ENCODE data around the gene ARID5B. TPM values are rescaled to one million over a fixed set of nuclear protein-coding genes. Genes with fewer than 3 reads are reported as not detected.

ARID5B gene
- polyA plus RNA-seq, 1 of the 3 experiments (the other 2 are of a cell fraction), result 10.9 TPM

- Histone ChIP-seq H3K27ac (ENCODE audit: low read depth in 2 of 2, low read length in 1 of 2) (peak overlapping the region; percentile 87 to 95), H3K27me3 (ENCODE audit: insufficient read depth) (no peaks in the 10 kb centered on the region), H4K20me1 (ENCODE audit: insufficient read depth) (peaks cover 5% of the 10 kb centered on the region; the same call in 1 of the 2 replicates), H3K4me3 (ENCODE audit: low read depth in 2 of 2, low read length in 1 of 2) (peak overlapping the region; percentile 67 to 84; a peak in 3 of 4 replicates), H3K36me3 (replicated peaks in 1 of 2; ENCODE audit: control insufficient read depth in 1 of 2, insufficient read depth in 2 of 2, low read length in 1 of 2) (peaks cover 3 to 13% of the 10 kb centered on the region in 2 experiments), H3K9me3 (no peaks in the 10 kb centered on the region), H3K9ac (peak overlapping the region; percentile 87; the same call in 1 of the 2 replicates), H3K9me2 (no peaks in the 10 kb centered on the region), H3F3A (replicated peaks; ENCODE audit: insufficient read depth) (peaks cover 15% of the 10 kb centered on the region), H3K4me2 (peak overlapping the region; percentile 91), H2AFZ (ENCODE audit: low read depth) (no peak overlapping the region), H3K4me1 (ENCODE audit: control insufficient read depth in 1 of 2, insufficient read depth in 2 of 2, low read depth in 1 of 2, low read length in 1 of 2) (peaks cover 9 to 24% of the 10 kb centered on the region in 2 experiments; a peak in 3 of 4 replicates), H3K79me2 (ENCODE audit: insufficient read depth) (peaks cover 79% of the 10 kb centered on the region)
- 36% methylated on average over 6 of the region's 6 CpGs for WGBS (ENCODE audit: low lambda C conversion rate)
- POLR2A ChIA-PET, result no interaction called here
- CTCF ChIA-PET, result interaction anchor here (0.6 to 6.9 kb wide), 9 partner anchors 8 to 339 kb away, joined by 3 to 36 read pairs (median 4); no protein-coding TSS in a partner anchor
- DNase-seq, result peak; percentile 73
- TF ChIP-seq EZH2phosphoT487 (IDR thresholded peaks at IDR 0.05; ENCODE audit: borderline replicate concordance, low read depth) (no peak), RAD21 (IDR thresholded peaks at IDR 0.05; ENCODE audit: low read length) (peak; percentile 63), MXI1 (IDR thresholded peaks at IDR 0.05; ENCODE audit: low read depth, low read length) (no peak), USF1 (IDR thresholded peaks at IDR 0.05; ENCODE audit: borderline replicate concordance, low read depth) (no peak), JUND (IDR thresholded peaks at IDR 0.05) (peak; percentile 73), NRF1 (IDR thresholded peaks at IDR 0.05; ENCODE audit: low read depth, low read length) (no peak), SIN3A (IDR thresholded peaks at IDR 0.05; ENCODE audit: borderline replicate concordance, low read depth, low read length) (no peak), FOXM1 (IDR thresholded peaks at IDR 0.05; ENCODE audit: low read depth) (no peak), SMC3 (IDR thresholded peaks at IDR 0.05; ENCODE audit: low read depth, low read length) (peak; percentile 13; the same call in 1 of the 2 replicates), RCOR1 (IDR thresholded peaks at IDR 0.05; ENCODE audit: low read length) (no peak; the same call in 1 of the 2 replicates), MAX (IDR thresholded peaks at IDR 0.05; ENCODE audit: low read depth) (no peak), FOXJ3 (CRISPR knock-in tag; IDR thresholded peaks at IDR 0.05) (no peak), RFX5 (IDR thresholded peaks at IDR 0.05; ENCODE audit: low read length) (no peak), CTCF (IDR thresholded peaks at IDR 0.05) (peak; percentile 54), ELF1 (IDR thresholded peaks at IDR 0.05) (no peak), POLR2AphosphoS5 (IDR thresholded peaks at IDR 0.05; ENCODE audit: low read depth, low read length) (peak; percentile 38; the same call in 1 of the 2 replicates), GATA2 (CRISPR knock-in tag; IDR thresholded peaks at IDR 0.05) (no peak)
- TF ChIP-seq, protein P1, sequence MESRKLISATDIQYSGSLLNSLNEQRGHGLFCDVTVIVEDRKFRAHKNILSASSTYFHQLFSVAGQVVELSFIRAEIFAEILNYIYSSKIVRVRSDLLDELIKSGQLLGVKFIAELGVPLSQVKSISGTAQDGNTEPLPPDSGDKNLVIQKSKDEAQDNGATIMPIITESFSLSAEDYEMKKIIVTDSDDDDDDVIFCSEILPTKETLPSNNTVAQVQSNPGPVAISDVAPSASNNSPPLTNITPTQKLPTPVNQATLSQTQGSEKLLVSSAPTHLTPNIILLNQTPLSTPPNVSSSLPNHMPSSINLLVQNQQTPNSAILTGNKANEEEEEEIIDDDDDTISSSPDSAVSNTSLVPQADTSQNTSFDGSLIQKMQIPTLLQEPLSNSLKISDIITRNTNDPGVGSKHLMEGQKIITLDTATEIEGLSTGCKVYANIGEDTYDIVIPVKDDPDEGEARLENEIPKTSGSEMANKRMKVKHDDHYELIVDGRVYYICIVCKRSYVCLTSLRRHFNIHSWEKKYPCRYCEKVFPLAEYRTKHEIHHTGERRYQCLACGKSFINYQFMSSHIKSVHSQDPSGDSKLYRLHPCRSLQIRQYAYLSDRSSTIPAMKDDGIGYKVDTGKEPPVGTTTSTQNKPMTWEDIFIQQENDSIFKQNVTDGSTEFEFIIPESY (IDR thresholded peaks at IDR 0.05; ENCODE audit: borderline replicate concordance, low read depth), result no peak
- TF ChIP-seq, protein P2, sequence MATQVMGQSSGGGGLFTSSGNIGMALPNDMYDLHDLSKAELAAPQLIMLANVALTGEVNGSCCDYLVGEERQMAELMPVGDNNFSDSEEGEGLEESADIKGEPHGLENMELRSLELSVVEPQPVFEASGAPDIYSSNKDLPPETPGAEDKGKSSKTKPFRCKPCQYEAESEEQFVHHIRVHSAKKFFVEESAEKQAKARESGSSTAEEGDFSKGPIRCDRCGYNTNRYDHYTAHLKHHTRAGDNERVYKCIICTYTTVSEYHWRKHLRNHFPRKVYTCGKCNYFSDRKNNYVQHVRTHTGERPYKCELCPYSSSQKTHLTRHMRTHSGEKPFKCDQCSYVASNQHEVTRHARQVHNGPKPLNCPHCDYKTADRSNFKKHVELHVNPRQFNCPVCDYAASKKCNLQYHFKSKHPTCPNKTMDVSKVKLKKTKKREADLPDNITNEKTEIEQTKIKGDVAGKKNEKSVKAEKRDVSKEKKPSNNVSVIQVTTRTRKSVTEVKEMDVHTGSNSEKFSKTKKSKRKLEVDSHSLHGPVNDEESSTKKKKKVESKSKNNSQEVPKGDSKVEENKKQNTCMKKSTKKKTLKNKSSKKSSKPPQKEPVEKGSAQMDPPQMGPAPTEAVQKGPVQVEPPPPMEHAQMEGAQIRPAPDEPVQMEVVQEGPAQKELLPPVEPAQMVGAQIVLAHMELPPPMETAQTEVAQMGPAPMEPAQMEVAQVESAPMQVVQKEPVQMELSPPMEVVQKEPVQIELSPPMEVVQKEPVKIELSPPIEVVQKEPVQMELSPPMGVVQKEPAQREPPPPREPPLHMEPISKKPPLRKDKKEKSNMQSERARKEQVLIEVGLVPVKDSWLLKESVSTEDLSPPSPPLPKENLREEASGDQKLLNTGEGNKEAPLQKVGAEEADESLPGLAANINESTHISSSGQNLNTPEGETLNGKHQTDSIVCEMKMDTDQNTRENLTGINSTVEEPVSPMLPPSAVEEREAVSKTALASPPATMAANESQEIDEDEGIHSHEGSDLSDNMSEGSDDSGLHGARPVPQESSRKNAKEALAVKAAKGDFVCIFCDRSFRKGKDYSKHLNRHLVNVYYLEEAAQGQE (IDR thresholded peaks at IDR 0.05; ENCODE audit: low read depth, low read length), result no peak
- TF ChIP-seq, protein P3, sequence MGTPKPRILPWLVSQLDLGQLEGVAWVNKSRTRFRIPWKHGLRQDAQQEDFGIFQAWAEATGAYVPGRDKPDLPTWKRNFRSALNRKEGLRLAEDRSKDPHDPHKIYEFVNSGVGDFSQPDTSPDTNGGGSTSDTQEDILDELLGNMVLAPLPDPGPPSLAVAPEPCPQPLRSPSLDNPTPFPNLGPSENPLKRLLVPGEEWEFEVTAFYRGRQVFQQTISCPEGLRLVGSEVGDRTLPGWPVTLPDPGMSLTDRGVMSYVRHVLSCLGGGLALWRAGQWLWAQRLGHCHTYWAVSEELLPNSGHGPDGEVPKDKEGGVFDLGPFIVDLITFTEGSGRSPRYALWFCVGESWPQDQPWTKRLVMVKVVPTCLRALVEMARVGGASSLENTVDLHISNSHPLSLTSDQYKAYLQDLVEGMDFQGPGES (IDR thresholded peaks at IDR 0.05; ENCODE audit: low read depth, low read length), result no peak
These were observed 3.5 kb downstream of the ARID5B start for GRCh38 chr10:61904733-61905725.
